ENCODE data around the gene SHC3. TPM values are rescaled to one million over a fixed set of nuclear protein-coding genes. Genes with fewer than 3 reads are reported as not detected.

Gene SHC3
- total and polyA plus RNA-seq, 2 experiments from 2014 or later = 1.3 to 2.9 TPM

GRCh38 chr9:89009546-89009840, 169.1 kb downstream of the SHC3 start (continued):
- no peak for TF ChIP-seq JUNB (IDR thresholded peaks at IDR 0.05; ENCODE audit: unreplicated experiment)
- no peak for TF ChIP-seq ZNF331 (CRISPR knock-in tag; IDR thresholded peaks at IDR 0.05; ENCODE audit: low read depth)
- TF ChIP-seq ZNF114 (CRISPR knock-in tag; IDR thresholded peaks at IDR 0.05) = no peak
- no peak for TF ChIP-seq ZNF462 (CRISPR knock-in tag; IDR thresholded peaks at IDR 0.05)
- no peak for TF ChIP-seq CREB1 (CRISPR knock-in tag; IDR thresholded peaks at IDR 0.05; ENCODE audit: low read depth)

DNA sequence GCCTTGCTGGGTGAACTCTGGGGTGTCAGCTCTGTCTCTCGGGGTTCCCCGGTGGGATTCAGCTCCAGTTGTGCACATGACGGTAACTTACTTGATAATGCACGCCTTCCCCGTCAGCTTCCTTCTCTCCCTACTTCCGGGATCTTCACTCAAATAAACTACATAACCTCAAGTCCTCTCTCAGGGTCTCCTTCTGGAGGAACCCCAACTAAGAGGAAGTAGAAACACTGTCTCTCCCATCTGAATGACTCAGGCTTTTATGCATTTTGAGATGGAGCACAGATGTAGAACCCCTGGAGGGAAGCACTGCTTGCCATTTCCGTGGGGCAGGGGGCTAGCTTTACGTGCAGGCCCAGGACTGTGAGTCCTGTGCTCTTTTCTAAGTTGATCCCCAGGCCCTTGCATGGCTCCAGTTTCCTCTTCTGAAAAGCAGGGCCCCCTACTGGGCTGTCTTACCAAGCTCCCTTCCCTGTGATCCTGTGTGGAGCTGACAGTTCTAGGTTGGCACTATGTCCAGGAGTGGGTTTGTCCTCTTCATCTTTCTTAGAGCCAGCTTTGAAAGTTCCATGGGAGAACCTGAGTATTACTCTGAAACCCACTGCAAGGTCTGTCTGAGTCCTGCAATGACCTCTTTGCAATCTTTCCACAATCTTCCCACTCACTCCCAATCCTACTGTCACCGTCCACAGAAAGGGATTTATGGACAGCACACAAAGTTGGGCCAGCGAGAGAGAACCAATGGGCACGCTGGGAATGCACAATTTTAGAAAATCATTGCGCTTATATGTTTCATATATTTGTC, 169.7 kb downstream of the SHC3 start:
- no peaks in the 10 kb centered on the region for H3K79me2 ChIP-seq (replicated peaks; ENCODE audit: insufficient read depth)
- TF ChIP-seq CTCF (conservative IDR thresholded peaks at IDR 0.05; ENCODE audit: low read depth in 2 of 2) (peak in 1 of 2 experiments; percentile 12; a peak in 1 of 4 replicates), POLR2AphosphoS5 (IDR thresholded peaks at IDR 0.05; ENCODE audit: low read depth) (no peak)
- H3K4me1 ChIP-seq (ENCODE audit: insufficient read depth) = peaks cover 14% of the 10 kb centered on the region
- no peaks in the 10 kb centered on the region for H3K36me3 ChIP-seq (ENCODE audit: insufficient read depth)
- peak; percentile 24 for ATAC-seq
- H3K9me3 Mint-ChIP-seq = no peaks in the 10 kb centered on the region
- no peak overlapping the region for H3K4me3 Mint-ChIP-seq
- H3K27me3 ChIP-seq (ENCODE audit: insufficient read depth) = no peaks in the 10 kb centered on the region
- H2AFZ ChIP-seq = no peak overlapping the region
- no peaks in the 10 kb centered on the region; the same call in 1 of the 2 replicates for H3F3A ChIP-seq (replicated peaks; ENCODE audit: low read depth)
- H3K9me2 ChIP-seq (ENCODE audit: insufficient read depth) = no peaks in the 10 kb centered on the region
- peaks cover 29% of the 10 kb centered on the region for H3K4me1 Mint-ChIP-seq
- no peak overlapping the region; the same call in 1 of the 2 replicates for H3K27ac Mint-ChIP-seq
- peak overlapping the region; percentile 68; the same call in 1 of the 2 replicates for H3K4me2 ChIP-seq
- H3K36me3 Mint-ChIP-seq (ENCODE audit: low read depth) = no peaks in the 10 kb centered on the region; the same call in 2 of the 3 replicates
- H3K27ac ChIP-seq (ENCODE audit: low read depth) = no peak overlapping the region
- DNase-seq (ENCODE audit: low spot score) = peak; percentile 33
- no peaks in the 10 kb centered on the region for H4K20me1 ChIP-seq (replicated peaks; ENCODE audit: insufficient read depth)
- no peak overlapping the region for H3K4me3 ChIP-seq
- H3K27me3 Mint-ChIP-seq (ENCODE audit: insufficient read depth, low read depth, poor library complexity) = peaks cover 7% of the 10 kb centered on the region

All from GM23338 (cell line).